Measurements from ENCODE around the gene MIXL1.
"Not testable (repeated sequence)": the region's sequence is repeated elsewhere in the genome, so short reads cannot be mapped to it uniquely, and the experiment has no call there.

Gene MIXL1

DNA sequence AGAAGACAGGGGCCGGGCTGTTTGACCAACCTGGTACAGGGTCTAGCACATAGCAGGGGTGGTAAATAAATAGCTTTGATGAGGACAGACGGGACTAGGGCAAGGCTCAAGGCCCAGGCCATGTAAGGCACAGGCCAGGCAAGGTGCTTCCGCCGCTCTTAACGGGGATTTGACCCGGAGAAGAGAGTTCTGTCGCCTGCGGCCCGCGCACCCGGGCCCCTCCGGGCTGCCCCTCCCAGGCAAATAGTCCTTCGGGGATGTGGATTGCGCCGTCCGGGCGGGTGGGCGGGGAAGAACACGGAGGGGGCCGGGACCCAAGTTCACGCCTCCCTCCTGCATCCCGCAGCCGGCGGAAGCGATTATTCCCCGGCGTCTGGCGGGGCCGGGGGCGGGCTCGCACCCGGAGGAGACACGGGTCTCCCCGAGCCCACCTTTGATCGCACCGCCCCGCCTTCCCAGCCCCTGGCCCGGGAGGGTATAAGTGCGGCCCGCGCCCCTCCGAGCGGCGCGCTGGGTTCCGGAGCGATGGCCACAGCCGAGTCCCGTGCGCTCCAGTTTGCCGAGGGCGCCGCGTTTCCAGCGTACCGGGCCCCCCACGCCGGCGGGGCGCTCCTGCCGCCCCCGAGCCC, at the start of gene MIXL1:
MIXL1 (plus strand) TSS at position 508 of the 629 bp plus-strand sequence; CDS start at position 526, 18 bp downstream.
- peak; percentile 3 for DNase-seq

DNA sequence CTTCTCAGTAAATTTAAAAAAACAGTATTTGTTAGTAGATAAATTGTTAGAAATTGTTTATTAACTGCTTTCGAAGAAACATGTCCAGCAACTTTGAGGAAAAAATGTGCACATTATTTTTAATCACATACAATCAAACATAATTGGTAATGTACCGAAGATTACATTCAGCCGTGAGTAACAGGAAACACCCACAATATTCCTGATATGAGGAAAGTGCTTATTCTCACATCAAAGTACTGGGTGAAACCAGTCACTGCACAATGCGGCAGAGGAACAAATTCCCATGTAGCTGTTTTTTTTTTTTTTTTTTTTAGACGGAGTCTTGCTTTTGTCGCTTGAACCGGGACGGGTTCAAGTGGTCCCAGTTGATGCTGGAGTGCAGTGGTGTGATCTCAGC, 46.6 kb upstream of the MIXL1 start:
- DNase-seq = no peak

DNA sequence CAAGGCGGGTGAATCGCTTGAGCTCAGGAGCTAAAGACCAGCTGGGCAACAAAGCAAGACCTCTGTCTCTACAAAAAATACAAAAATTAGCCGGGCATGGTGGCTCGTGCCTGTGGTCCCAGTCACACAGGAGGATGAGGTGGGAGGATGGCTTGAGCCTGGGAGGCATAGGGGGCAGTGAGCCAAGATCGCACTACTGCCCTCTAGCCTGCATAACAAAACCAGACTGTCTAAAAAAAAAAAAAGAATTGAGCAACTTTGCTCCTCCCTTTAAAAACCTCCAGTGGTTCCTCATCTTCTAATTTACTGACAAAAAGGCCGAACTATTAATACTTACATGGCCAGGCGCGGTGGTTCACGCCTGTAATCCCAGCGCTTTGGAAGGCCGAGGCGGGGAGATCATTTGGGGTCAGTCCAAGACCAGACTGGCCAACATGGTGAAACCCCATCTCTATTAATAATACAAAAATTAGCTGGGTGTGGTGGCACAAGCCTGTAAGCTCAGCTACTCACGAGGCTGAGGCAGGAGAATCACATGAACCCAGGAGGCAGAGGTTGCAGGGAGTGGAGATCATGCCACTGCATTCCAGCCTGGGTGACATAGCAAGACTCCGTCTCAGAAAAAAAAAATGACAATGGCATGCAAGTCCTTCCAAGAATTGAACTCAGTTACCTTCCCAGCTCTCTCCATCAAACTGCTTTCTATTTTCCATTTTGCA, 41.3 kb upstream of the MIXL1 start:
- DNase-seq = no peak

DNA sequence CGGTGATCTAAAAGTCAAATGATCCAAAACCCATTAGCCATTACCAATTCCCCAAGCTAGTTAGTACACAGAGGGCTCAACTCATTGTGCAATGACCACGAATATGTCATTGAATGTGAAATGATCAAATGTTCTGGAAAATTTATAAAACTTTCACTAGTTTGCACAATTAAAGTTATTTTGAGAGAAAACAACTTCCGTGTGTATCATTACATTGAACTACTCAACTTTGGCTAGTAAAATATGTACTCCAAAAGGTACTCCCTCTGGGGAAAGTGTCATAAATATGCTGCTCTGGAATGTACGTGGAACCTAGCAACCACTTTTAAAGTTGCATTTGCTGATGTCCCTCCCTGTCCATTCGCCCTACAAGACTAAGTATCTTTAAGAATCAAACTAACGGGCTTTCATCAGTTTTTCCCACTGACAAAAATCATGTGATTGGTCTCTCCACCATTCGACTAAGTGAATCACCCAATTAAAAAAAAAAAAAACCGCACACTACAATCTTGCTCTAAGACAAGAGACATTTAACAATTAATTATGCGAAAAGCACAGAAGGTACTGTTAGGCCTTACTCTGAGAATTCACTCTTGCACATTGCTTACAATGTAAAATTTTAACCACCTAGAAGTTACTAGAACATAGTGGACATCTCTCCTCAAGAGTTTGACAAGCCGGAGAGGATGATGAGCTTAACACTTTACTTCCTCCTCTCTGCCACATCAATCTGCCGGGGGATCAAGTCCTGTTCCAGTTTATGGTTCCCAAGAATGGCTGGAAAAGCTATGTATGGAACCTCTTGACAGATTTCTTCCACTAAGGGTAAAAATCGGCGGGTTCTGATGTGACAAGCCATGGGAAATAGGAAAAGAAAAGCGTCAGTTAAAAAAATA, 38.1 kb upstream of the MIXL1 start:
- DNase-seq = no peak

DNA sequence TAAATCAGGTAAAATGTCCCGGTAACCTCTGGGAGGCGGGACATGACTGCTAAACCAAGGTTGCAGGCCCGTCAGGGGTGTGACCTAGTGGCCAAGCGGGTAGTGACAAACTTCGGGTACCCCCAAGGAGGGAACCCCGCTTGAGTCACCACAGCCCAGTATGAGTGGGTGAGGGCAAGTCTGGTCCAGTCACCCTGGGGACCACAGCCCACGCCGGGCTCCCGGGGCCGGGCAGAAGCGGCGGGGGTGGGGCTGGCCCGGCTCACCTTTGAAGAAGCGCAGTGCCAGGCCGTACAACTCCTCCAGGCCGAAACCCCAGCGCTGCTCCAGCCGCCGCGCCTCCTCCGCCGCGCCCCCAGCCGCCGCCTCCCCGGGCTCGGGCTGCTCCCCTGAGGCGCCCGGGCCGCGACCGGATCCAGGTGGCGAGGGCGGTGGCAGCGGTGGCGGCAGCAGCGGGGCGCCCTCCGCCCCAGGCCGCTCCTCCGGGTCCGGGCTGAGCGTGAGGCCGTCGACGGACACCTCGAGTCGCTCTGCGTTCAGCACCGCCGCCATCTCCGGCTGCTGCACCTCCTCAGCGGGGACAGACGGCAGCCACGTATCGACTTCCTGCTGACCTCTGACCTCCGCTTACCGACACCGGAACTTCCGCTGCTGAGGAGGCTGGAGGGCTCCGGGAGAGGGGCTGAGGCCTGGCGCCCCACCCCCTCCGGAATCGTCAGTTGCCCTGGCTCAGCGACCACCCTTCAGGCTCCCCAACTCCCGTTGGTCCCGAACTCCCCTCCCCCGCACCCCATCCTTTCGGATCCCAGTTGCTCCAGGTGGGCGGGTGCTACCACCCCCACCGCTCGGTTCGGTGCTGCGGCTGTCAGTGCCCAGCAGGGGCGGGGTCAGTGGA, 37.1 kb upstream of the MIXL1 start, which contains the start of gene ACBD3:
ACBD3 (minus strand) TSS at position 618 of the 895 bp plus-strand sequence; CDS start at position 552, 66 bp downstream.
- peak; percentile 78 for DNase-seq

DNA sequence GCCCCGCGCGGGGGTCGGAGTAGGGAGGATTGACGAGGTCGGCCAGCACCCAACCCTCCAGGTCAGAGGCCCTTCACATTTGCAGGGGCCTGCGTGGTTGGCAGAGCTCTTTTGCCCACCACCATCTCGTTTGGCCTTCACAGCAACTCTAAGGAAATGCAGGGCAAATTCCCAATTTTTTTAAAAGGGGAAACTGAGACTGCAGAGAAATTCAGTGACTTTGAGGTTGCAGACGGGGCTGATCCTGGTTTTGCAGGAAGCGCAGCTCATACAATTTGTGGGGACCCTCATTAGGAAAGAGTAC, 36.5 kb upstream of the MIXL1 start:
- DNase-seq = no peak

DNA sequence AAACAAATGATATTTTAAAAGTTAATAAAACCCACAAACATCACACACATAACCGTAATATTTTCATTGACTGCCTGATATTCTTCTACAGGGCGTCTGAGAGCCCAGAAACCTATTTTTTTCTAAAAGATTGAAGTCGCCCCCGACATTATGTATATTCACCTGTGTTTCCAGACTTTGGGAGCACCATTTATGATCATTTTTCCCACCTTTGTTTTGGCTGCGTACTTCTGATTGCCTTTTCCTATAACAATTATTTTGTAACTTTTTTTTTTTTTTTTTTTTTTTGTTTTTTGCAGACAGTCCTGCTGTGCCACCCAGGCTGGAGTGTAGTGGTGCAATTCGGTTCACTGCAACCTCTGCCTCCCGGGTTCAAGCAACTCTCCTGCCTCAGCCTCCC, 36.1 kb upstream of the MIXL1 start:
- no peak for DNase-seq

DNA sequence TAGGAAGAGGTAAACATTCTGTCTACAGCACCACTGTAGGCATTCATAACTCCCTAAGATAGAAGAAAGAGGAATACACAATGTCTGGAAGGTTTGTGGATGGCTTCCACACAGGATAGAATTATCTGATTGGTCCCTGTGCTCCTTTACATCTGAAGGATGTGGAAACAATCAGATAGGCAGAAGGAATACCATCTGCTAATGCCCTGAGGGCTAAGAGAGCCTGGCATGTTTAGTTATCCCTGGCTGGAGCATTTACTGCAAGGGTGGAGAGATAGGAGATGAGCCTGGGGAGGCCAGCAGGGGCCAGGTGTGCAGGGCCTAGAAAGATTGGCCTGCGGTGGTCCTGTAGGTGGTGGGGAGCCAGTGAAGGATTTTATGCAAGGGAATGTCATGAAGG, 28.3 kb upstream of the MIXL1 start:
- no peak for DNase-seq

DNA sequence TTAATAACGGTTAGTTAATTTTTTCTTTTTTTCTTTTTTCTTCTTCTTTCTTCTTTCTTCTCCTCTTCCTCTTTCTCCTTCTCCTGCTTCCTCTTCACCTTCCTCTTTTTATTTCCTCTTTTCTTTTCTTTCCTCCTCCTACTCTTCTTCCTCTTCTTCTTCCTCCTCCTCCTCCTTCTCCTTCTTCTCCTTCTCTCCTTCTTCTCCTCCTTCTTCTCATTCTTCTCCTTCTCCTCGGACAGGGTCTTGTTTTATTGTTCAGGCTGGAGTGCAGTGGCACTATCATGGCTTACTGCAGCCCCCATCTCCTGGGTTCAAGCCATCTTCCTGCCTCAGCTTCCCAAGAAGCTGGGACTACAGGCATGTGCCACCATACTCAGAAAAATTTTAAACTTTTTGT, 23.5 kb upstream of the MIXL1 start:
- DNase-seq = no peak

DNA sequence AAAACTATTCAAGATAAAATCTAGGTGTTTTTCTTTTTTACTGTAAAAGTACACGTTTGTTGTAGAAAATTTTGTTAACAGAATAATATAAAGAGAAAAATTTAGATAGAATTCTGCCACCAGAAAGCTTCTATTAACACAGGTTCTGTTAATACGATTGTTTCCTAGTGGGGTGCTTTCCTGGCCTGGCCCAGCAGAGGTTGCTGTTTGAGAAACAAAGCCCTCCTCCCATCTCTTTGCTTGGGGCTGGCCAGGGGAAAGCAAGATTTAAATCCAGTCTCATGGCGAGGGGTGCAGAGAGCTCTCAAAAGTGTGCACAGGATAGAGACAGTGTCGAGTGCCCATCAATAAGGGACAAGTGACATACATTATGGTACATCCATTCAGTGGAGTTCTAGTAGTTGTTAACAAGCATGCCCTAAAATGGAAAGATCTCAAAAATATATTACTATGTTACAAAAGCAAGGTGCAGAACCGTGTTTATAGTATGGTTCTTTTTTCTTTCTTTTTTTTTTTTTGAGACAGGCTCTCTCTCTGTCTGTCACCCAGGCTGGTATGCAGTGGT, 22.4 kb upstream of the MIXL1 start:
- DNase-seq = no peak

DNA sequence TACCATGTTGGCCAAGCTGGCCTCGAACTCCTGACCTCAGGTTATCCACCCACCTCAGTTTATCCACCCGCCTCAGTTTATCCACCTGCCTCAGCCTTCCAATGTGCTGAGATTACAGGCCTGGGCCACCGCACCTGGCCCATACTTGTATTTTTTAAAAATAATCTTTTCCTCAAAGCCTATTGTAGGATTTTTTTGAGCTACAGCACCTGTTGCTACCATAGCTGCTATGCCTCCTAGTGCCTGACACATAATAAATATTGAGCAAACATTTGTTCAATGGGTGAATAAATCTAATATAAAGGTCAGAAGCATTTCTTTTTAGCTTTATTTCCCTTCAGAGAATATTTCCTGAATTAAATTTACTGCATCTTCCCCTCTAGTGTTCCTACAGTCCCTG, 21.2 kb upstream of the MIXL1 start:
- no peak for DNase-seq

DNA sequence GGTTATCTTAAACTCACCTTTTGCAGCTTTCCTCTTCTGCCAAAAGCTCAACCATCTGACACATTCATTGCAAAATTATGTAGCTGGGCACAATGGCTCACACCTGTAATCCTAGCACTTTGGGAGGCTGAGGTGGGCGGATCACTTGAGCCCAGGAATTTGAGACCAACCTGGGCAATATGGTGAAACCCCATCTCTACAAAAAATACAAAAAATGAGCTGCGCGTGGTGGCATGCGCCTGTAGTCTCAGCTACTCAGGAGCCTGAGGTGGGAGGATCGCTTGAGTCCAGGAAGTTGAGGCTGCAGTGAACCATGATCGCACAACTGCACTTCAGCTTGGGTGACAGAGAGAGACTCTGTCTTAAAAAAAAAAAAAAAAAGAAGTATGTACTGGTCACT, 20.8 kb upstream of the MIXL1 start:
- DNase-seq = not testable (repeated sequence)

DNA sequence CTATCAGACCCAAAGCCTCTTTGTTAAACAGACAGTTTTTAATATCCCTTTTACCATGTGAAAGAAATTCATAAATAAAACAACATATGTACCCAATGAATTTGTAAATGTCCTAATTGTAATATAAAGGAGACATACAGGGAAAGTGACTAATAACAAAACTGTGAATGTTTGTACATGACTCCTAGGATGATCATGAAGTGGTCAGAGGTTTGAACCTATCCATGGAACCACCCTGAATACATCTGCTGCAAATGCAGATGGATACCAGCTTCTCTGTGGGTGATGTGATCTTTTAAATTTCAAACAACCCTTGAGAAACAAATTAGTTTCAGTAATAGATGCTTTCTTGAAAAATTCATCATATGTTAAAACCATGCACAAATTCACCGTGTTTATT, 20.2 kb upstream of the MIXL1 start:
- DNase-seq = no peak

DNA sequence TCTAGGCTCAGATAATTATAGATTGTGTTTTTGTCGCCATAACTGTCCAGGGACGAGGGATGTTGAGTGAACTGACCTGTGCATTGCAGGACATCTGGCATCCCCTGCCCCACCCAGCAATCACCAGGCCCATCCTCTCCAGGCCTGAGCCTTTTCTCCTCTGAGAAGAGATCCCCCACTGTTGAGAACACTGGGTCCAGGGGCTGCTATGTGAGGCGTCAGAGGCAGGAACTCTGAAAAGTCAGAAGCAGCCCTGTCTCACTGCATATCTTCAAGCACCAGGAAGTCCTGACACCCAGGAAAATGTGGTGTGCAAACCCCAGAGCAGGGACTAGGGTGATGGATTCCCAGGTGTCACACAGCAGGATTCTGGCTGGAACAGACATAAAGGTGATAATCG, 19.8 kb upstream of the MIXL1 start:
- no peak for DNase-seq

DNA sequence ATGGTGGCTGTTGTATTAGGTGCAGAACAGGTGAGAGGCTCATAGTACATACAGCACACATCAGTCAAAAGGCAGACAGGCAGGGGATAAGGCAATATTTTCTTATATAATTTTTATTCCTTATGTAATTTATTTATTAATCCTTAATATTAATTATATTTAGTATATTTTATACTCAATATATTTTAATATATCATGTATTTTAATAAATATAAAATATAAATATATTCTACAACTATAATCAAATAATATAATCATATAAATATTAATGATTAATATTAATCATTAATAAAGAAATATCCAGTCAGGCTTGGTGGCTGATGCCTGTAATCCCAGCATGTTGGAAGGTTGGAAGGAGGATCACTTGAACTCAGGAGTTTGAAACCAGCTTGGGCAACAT, 19.3 kb upstream of the MIXL1 start:
- DNase-seq = no peak

DNA sequence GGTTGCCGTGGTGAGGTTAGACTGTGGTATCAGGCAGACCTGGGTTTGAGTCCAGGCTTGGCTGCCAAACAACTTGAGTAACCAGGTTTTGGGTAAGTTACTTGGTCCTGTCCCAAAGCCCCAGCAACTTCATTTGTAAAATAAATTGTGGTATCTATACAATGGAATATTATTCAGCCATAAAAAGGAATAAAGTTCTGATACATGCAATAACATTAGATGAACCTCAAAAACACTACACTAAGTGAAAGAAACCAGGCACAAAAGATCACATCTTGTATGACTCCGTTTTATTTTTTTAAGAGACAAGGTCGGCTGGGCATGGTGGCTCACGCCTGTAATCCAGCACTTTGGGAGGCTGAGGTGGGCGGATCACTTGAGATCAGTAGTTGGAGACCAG, 16.4 kb upstream of the MIXL1 start:
- DNase-seq = no peak

DNA sequence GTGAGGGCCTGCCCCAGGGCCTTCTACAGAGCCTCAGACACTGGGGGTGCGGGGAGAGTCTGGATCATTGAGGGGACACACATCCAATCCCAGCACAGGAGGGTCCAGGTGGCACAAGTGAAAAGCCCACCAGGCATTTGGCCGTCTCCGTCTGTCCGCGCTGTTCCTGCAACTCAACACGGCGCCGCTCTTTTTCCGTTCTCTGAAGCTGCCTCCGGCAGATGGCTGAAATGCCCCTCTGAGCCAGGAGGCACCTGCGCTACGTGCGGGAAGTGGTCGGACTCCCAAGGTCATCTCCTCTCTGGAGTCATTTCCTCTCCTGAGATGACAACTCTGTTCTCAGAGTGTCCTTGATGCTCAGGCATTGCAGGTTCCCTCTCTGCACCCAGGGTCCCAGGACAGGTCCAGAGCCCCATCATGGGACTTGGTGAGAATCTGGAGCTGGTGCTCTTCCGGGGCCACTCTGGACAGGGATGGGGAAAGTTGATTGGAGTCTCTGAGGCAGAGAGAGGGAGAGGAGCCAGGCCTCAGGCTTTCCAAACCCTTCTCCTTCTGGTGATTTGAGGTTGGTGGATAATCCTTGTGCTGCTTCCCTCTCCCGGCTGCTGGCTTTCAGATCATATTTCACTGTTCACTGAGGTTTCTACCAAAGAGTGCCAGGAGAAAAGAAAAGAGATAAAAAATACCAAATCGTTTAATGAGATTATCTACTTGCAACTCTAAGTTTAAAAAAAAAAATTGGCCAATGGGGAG, 14.0 kb upstream of the MIXL1 start:
- no peak for DNase-seq

DNA sequence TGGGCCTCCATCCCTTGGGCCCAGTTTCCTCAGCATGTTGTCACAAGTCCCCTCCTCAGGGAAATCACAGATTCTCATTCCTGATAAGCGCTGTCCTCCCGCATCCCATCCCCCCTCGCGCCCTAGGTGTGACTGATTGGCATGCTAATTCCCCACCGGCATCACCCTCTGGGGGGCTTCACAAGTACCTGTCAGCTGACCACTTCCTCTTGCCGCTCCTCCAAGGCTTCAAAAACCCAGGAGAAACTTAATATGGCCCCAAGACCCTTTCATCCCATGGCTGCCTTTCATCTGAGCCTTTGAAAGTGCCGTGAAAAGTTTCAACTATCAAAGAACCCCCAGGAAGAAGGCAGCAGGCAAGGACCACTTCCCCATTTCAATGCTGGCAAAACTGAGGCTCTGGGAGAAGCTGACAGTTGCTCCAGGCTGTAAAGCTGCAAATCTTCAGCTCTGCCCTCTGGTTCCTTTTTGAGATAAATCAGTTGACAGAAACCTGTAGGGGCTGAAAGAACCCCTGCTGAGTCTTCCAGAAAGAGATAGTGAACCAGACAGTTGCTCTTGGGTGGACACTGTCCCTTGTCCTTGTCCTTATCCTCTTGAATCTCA, 12.8 kb upstream of the MIXL1 start:
- no peak for DNase-seq

DNA sequence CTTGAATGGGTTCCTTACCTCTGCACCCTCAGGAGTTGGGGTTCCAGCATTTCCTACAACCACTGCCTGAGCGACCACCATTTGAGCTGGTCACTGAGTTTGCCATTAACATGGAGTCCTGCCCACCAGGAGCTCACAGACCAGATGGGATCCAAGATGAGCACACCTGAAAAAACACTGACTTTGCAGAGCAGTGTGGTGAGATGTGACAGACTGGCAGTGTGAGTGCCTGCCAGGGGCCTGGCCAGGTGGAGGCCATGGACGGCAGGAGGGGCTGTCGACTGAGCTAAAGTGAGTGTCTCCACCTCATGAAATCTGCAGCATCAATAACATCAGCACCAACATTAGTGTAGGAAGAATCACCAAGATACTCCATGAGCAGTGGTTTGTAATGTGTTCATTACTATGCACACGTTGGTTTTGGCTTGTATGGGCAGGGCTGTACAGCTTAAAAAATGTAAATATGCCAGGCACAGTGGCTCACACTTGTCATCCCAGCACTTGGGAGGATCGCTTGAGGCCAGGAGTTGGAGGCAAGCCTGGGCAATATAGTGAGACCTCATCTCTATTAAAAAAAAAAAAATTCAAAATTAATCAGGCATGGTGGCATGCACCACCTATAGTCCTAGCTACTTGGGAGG, 12.2 kb upstream of the MIXL1 start:
- no peak for DNase-seq

DNA sequence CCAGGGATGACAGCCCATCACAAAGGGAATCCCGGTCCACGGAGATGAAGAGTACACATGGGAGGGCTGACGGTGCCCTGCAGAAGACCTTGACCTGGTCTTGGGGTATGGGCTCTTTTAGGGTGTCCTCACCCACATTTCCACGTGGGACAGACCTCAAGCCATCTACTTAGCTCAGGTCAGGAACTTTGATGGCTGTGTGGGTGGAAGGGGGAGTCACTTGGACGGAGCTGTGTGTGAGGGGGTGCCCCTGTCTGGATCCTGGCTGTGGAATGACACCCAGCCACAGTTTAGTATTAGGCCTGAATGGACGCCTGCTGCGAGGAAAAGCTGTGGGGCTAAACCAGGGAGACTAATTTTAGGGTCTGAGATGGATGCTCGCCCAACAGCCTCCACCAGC, 10.9 kb upstream of the MIXL1 start:
- DNase-seq = no peak

DNA sequence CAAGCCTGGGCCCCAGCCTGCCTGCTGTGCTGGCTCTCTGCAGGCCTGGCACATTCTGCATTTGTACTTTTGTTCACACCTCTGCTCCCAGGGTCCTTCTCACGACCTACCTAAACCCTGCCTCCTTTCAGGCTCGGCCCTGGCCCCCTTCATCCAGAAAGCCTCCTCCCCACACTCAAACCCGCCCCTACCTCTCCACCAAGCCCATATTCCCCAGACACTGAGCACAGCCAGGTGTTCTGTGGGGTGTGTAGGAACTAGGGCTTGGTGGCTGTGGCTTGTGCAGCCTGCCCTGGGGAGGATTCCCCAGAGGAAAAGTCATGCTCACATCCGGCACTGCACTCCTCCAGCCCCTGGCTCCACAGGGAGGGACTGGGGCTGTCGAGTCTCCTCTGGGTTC, 8.2 kb upstream of the MIXL1 start:
- DNase-seq = no peak

All from stimulated activated CD4-positive, alpha-beta T cell treated with anti-CD3 and anti-CD28 coated beads, Interleukin-12 subunit alpha, Interleukin-12 subunit beta, amount 100 ng/mL, for 4 hours (primary cell).